Cardiac muscle cell (in vitro differentiated cells and primary cell): ENCODE results near the gene TEX14. TPM values are rescaled to one million over a fixed set of nuclear protein-coding genes. Genes with fewer than 3 reads are reported as not detected.

ENCODE experiments used
- DNase-seq, 2 donors: peaks; one replicate each; pipeline versions ENCODE4 v3.0.0 to v3.0.0-alpha.2; 2010 to 2017; ENCODE audit warnings: low read depth in 1 of 2, low spot score in 1 of 2
- H3K27ac ChIP-seq: fragments of 200-600 bp; sonication (generic); 2 replicates; pipeline ENCODE4 v1.5.1; 2016
- H3K27me3 ChIP-seq: fragments of 200-600 bp; sonication (generic); 2 replicates; pipeline ENCODE4 v1.6.0; 2016; ENCODE audit warnings: control low read depth
- H3K36me3 ChIP-seq: fragments of 200-600 bp; sonication (generic); 2 replicates; pipeline ENCODE4 v1.5.1; 2016; ENCODE audit warnings: control low read depth
- H3K4me1 ChIP-seq: fragments of 200-600 bp; sonication (generic); 2 replicates; pipeline ENCODE4 v1.8.1; 2017; ENCODE audit warnings: low read depth, mild to moderate bottlenecking, mixed run types
- H3K4me3 ChIP-seq: fragments of 200-600 bp; sonication (generic); 2 replicates; pipeline ENCODE4 v1.5.1; 2016; ENCODE audit warnings: mild to moderate bottlenecking
- H3K9me3 ChIP-seq: fragments of 200-600 bp; sonication (generic); 2 replicates; pipeline ENCODE4 v1.5.1; 2017; ENCODE audit warnings: low read depth, mild to moderate bottlenecking, control low read depth
- polyA plus RNA-seq: library from polyadenylated mRNA; unstranded; fragments of >200 nt; fragmentation: Nextera tagmentation; extraction: Ambion mirVana; gene quantifications from 2 replicates; pipeline ENCODE4 v1.2.1, GENCODE V29; 2016
- total RNA-seq: library from RNA; depleted of rRNA; stranded (reverse); fragments of >200 nt; gene quantifications from 2 replicates; pipeline ENCODE4 v1.2.3, GENCODE V29; 2016
- TF ChIP-seq, protein P1 (sequence below): IDR thresholded peaks from 2 replicates; pipeline ENCODE4 v1.5.1; 2012; ENCODE audit warnings: low read depth, mild to moderate bottlenecking, low read length

Gene TEX14
- total and polyA plus RNA-seq, 2 experiments from 2014 or later: 0.32 to 0.60 TPM

DNA sequence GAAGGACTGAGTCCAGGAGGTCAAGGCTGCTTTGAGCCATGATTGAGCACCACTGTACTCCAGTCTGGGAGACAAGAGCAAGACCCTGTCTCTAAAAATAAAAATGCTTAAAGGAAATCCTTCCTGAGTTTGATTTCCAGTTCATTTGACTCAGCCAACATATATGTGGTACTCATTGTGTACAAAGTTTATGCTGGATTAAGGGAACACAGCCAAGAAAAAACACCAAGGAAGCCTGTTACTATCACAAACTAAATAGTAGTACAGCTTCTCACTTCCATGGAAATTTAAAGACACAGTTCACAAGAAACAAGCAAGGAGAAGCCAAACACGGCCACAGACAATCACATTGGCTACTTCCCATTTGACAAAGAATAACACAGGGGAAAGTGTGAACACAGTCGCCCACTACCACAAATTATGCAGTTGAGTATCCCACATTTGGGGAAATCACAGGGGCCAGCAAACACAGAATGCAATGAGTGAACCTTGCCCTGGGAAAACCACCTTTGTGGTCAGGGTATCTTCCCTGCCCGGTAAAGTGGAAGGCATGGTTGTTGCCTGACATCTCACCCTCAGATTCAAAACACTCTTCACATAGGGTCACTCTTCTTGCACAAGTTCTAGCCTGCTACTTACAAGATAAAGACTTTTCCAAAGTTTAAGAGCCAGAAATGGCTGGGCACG lies 14.5 kb downstream of the TEX14 start:
- DNase-seq: peak in 1 of 2 donors; percentile 87
- no peaks in the 10 kb centered on the region for H3K36me3 ChIP-seq
- H3K27ac ChIP-seq: no peak overlapping the region
- H3K4me3 ChIP-seq: no peak overlapping the region
- no peaks in the 10 kb centered on the region for H3K9me3 ChIP-seq
- H3K27me3 ChIP-seq: no peaks in the 10 kb centered on the region
- TF ChIP-seq, protein P1, sequence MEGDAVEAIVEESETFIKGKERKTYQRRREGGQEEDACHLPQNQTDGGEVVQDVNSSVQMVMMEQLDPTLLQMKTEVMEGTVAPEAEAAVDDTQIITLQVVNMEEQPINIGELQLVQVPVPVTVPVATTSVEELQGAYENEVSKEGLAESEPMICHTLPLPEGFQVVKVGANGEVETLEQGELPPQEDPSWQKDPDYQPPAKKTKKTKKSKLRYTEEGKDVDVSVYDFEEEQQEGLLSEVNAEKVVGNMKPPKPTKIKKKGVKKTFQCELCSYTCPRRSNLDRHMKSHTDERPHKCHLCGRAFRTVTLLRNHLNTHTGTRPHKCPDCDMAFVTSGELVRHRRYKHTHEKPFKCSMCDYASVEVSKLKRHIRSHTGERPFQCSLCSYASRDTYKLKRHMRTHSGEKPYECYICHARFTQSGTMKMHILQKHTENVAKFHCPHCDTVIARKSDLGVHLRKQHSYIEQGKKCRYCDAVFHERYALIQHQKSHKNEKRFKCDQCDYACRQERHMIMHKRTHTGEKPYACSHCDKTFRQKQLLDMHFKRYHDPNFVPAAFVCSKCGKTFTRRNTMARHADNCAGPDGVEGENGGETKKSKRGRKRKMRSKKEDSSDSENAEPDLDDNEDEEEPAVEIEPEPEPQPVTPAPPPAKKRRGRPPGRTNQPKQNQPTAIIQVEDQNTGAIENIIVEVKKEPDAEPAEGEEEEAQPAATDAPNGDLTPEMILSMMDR: no peak
- no peaks in the 10 kb centered on the region for H3K4me1 ChIP-seq

DNA sequence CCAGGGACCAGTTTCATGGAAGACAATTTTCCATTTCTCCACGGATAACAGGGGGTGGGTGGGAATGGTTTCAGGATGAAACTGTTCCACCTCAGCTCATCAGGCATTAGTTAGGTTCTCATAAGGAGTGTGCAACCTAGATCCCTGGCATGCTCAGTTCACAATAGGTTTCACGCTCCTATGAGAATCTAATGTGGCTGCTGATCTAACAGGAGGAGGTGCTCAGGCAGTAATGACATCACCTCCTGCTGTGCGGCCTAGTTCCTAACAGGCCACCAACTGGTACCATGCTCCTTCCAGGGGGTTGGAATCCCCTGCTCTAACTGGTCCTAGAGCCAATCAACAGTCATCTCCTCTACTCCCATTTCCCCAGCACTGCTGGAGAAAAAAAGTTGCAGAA lies 19.9 kb downstream of the TEX14 start:
- H3K4me1 ChIP-seq: peaks cover 4% of the 10 kb centered on the region
- no peaks in the 10 kb centered on the region for H3K27me3 ChIP-seq
- H3K27ac ChIP-seq: no peak overlapping the region
- no peaks in the 10 kb centered on the region for H3K9me3 ChIP-seq
- H3K36me3 ChIP-seq: no peaks in the 10 kb centered on the region
- H3K4me3 ChIP-seq: no peak overlapping the region
- DNase-seq: no peak
- TF ChIP-seq, protein P1: no peak

DNA sequence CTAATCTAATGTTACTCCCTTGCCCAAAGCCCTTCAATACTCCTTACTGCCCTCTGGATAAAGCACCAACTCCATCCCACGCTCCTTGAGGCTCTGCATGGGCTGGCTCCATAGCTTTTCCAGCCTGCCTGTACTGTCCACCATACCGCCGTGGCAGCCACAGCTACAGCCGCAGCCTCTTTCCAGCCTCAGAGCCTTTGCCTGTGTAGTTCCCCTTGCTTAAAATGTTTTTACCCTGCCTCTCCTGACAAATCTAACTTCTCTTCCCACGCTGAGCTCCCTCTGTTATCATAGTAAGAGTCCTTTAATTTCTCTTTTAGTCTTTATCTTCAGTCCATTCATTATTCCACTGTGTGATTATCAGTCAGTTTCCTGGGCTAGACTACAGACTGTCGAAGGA lies 22.0 kb downstream of the TEX14 start:
- TF ChIP-seq, protein P1: no peak
- Histone ChIP-seq H3K9me3 (no peaks in the 10 kb centered on the region), H3K27me3 (no peaks in the 10 kb centered on the region), H3K27ac (peak overlapping the region; percentile 72), H3K4me3 (no peak overlapping the region), H3K36me3 (no peaks in the 10 kb centered on the region), H3K4me1 (peaks cover 4% of the 10 kb centered on the region)
- peak; percentile 22 to 37 for DNase-seq

DNA sequence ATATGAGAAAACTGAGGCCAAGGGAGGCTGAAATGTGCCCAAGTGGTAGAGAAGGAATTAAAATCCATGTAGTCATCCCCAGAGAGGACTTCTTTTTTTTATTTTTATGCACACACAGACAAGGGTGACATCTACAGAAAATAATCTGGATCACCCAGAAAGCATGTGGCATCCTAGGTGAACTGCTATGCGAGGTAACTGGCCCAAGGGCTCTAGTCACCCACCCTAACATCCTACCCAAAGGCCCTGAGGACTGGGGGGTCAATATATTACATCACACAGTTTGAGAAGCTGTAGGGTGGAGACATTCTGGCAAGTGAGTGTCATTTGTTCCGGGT lies 23.3 kb downstream of the TEX14 start:
- no peak for DNase-seq
- TF ChIP-seq, protein P1: no peak
- Histone ChIP-seq H3K27me3 (no peaks in the 10 kb centered on the region), H3K27ac (no peak overlapping the region), H3K4me3 (no peak overlapping the region), H3K4me1 (peaks cover 4% of the 10 kb centered on the region), H3K36me3 (no peaks in the 10 kb centered on the region), H3K9me3 (no peaks in the 10 kb centered on the region)

DNA sequence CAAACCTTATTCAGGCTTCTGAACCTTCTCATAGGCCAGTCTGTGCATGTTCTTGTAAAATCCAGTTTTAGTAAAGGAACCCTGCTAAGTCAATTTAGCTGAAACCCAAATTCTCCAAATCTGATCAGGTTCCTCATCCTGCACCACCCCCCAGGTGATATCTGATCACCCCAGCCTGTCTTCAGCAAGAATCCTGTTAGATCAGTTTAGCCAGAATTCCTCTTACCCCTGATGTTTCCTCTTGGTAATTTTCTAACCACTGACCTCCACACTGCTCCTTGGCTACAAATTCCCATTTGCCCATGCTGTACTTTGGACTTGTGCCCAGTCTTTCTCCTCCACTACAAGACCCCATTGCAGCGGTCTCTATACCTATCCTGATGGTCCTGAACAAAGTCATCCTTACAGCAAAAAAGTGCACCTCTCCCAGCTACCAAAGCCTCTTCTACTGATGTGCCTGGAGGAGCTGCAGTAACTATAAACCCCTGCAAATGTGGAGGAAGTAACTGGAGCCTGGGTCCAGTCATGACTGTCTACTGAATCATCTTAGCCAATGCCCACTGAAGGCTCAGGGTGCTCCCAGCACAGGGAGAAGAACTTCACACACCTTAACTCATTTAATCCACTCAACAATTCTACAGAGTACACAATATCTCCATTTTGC lies 23.8 kb downstream of the TEX14 start:
- no peak overlapping the region for H3K27ac ChIP-seq
- TF ChIP-seq, protein P1: no peak
- DNase-seq: no peak
- H3K27me3 ChIP-seq: no peaks in the 10 kb centered on the region
- peaks cover 4% of the 10 kb centered on the region for H3K4me1 ChIP-seq
- H3K9me3 ChIP-seq: no peaks in the 10 kb centered on the region
- no peak overlapping the region for H3K4me3 ChIP-seq
- no peaks in the 10 kb centered on the region for H3K36me3 ChIP-seq
